PFSK-1 (cell line): ENCODE data around the gene PADI1.

ENCODE experiments used
- FOXP2 ChIP-seq: optimal IDR thresholded peaks from 2 replicates; pipeline ENCODE3; 2011; ENCODE audit warnings: borderline replicate concordance, control low read depth, inconsistent platforms; ENCODE audit not compliant: insufficient read depth; ENCODE audit errors: extremely low read length, extremely low read depth
- POLR2AphosphoS5 ChIP-seq: IDR thresholded peaks from 2 replicates; pipeline ENCODE4 v1.6.1; 2012; ENCODE audit warnings: low read depth, mild to moderate bottlenecking, control low read depth, low read length, moderate library complexity
- SIN3A ChIP-seq: IDR thresholded peaks from 2 replicates; pipeline ENCODE4 v1.6.1; 2012; ENCODE audit warnings: mild to moderate bottlenecking, low read length, moderate library complexity, borderline replicate concordance; ENCODE audit not compliant: insufficient read depth
- TAF1 ChIP-seq: IDR thresholded peaks from 2 replicates; pipeline ENCODE4 v1.6.1; 2012; ENCODE audit warnings: low read length, control low read depth, borderline replicate concordance; ENCODE audit not compliant: insufficient read depth
- TF ChIP-seq, protein P1 (sequence below), 2 experiments: IDR thresholded peaks; 2 replicates each; pipeline versions ENCODE4 v1.6.1 to v1.8.0; 2011 to 2012; ENCODE audit warnings: low read depth in 2 of 2, low read length in 2 of 2, control low read depth in 1 of 2, inconsistent platforms in 1 of 2, mild to moderate bottlenecking in 1 of 2, moderate library complexity in 1 of 2; ENCODE audit not compliant: insufficient read depth in 1 of 2

Gene PADI1

DNA sequence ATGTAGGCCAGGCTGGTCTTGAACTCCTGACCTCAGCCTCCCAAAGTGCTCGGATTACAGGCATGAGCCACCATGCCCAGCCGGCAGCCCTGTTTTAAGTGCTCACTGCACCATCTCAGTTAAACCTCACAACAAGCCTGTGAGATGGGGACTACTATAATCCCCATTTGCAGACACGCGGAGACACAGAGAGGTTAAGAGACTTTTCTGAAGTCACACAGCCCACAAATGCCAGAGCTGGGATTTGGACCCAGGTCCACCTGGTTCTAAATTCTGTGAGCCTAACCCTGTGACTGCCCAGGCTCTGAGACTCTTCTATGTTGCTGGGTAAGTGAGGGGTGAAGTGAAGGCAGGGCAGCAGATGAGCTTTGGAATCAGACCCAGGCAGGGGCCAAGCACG lies 6.4 kb downstream of the PADI1 start:
- no peak for TF ChIP-seq FOXP2
- TF ChIP-seq, protein P1, sequence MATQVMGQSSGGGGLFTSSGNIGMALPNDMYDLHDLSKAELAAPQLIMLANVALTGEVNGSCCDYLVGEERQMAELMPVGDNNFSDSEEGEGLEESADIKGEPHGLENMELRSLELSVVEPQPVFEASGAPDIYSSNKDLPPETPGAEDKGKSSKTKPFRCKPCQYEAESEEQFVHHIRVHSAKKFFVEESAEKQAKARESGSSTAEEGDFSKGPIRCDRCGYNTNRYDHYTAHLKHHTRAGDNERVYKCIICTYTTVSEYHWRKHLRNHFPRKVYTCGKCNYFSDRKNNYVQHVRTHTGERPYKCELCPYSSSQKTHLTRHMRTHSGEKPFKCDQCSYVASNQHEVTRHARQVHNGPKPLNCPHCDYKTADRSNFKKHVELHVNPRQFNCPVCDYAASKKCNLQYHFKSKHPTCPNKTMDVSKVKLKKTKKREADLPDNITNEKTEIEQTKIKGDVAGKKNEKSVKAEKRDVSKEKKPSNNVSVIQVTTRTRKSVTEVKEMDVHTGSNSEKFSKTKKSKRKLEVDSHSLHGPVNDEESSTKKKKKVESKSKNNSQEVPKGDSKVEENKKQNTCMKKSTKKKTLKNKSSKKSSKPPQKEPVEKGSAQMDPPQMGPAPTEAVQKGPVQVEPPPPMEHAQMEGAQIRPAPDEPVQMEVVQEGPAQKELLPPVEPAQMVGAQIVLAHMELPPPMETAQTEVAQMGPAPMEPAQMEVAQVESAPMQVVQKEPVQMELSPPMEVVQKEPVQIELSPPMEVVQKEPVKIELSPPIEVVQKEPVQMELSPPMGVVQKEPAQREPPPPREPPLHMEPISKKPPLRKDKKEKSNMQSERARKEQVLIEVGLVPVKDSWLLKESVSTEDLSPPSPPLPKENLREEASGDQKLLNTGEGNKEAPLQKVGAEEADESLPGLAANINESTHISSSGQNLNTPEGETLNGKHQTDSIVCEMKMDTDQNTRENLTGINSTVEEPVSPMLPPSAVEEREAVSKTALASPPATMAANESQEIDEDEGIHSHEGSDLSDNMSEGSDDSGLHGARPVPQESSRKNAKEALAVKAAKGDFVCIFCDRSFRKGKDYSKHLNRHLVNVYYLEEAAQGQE (IDR thresholded peaks at IDR 0.05; ENCODE audit: insufficient read depth in 1 of 2, low read depth in 2 of 2, low read length in 2 of 2): no peak
- TF ChIP-seq TAF1: no peak
- no peak for TF ChIP-seq SIN3A
- TF ChIP-seq POLR2AphosphoS5: no peak

DNA sequence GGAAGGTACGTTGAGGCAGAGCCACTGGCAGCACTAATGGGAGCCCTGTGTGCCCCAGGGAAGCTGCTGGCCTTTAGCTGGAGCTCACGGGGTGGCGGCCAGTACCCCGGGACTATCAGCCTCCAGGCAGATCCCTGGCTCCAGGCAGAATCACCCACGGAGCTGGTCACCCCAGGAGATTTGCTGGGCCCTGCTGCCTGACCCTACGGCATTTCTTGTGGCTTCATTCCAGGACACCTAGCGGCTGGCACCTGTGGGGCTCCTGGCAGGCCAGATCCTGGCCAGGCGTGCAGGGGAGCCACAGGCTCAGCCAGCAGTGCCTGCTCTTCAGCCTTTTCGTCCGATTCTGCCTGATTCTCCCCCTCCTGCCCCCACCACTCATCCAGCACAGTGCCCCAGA lies 7.1 kb downstream of the PADI1 start:
- TF ChIP-seq POLR2AphosphoS5 (no peak), FOXP2 (no peak), SIN3A (no peak), TAF1 (no peak)
- TF ChIP-seq, protein P1 (IDR thresholded peaks at IDR 0.05; ENCODE audit: insufficient read depth in 1 of 2, low read depth in 2 of 2, low read length in 2 of 2): no peak

DNA sequence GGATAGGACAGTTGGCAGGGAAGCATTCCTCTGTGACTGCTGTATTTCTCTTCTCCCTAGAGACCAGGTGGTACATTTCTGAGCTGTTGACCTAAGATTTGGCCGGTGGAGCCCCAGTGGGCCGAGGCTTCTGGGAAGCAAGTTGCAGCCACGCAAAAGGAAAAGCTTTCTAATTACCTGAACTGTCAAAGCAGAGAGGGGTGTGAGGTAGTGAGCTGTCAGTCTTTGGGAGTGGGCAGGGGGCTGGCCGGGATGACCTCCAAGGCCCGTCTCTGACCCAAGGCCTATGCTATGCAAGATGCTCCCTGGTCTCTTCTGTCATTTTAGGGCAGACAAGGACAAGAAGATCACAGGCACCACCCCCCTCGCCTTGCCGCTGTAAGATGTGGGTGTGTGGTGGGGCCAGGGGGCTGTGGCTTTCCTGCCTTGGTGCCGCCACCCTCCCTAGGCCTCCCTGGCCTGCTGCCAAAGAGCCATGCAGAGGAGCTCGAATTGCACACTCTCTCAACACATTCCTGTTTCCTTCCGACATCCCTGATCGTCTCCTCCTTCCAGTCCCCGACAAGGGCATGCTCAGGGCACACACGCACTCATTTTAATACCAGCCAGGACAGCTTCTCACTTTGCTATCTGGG lies 7.7 kb downstream of the PADI1 start:
- TF ChIP-seq TAF1: no peak
- TF ChIP-seq FOXP2: peak; percentile 55

DNA sequence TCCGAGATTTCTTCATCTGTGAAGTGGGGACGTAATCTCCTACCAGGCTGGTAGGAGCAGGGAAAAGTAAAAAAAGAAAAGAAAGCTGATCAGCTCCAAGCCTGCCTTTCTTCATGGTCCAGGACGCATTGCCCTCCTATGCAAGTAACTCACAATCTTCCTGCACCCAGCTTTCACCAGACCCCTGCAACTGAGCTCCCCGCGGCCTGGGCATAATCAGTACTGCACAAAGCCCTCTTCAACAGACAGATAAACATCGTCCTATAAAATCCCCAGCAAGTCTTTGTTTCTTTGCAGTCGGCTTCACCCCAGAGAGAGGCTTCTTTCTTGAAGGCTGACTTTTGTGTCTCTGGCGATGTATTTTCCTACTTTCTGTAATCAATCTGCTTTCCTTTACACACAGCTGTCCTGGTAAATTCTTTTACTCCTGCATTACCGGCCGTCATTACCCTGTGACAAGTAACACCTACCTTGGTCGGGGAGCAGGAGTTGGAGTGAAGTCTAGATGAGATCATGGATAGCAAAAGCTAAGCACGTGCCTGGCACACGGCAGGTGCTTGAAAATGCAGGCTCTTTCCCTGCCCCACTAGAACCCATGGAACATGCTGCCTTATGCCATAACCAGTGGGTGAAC lies 8.3 kb downstream of the PADI1 start:
- no peak for TF ChIP-seq FOXP2
- TF ChIP-seq, protein P1 (IDR thresholded peaks at IDR 0.05; ENCODE audit: insufficient read depth in 1 of 2, low read depth in 2 of 2, low read length in 2 of 2): no peak
- no peak for TF ChIP-seq POLR2AphosphoS5
- TF ChIP-seq TAF1: no peak
- no peak for TF ChIP-seq SIN3A

DNA sequence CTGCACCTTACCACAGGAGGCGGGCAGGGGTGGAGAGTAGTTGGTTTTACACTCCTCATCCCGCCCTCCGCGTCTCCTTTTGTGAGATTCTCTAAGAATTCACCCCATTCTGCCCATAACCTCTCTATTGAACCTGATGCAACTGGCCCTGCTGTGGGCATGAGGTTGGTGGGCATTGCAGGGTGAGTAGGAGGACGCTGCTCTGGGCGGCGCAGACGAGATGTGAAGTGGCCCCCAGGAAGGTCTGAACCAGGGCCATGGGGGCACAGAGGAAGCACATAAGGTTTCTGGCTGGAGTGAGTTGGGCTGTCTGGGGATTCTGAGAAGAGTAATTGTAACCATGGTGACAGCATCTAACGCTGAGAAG lies 8.8 kb downstream of the PADI1 start:
- TF ChIP-seq SIN3A: no peak
- no peak for TF ChIP-seq FOXP2
- no peak for TF ChIP-seq TAF1
- TF ChIP-seq POLR2AphosphoS5: no peak
- TF ChIP-seq, protein P1 (IDR thresholded peaks at IDR 0.05; ENCODE audit: insufficient read depth in 1 of 2, low read depth in 2 of 2, low read length in 2 of 2): no peak
